ENCODE measurements around the gene SKOR2.
"Not testable (repeated sequence)": the region's sequence is repeated elsewhere in the genome, so short reads cannot be mapped to it uniquely, and the experiment has no call there.

SKOR2 gene

GRCh38 chr18:47187721-47188120 is 63.7 kb downstream of the SKOR2 start:
- no peak for DNase-seq

- no peak for DNase-seq
Observed at GRCh38 chr18:47184419-47185050, 66.9 kb downstream of the SKOR2 start.

GRCh38 chr18:47182156-47182555 is 69.3 kb downstream of the SKOR2 start:
- not testable (repeated sequence) for DNase-seq

GRCh38 chr18:47180765-47181164 is 70.7 kb downstream of the SKOR2 start:
- DNase-seq = no peak

- no peak for DNase-seq
Observed at GRCh38 chr18:47179520-47179919, 71.9 kb downstream of the SKOR2 start.

GRCh38 chr18:47175898-47176575 is 75.4 kb downstream of the SKOR2 start, which contains the start of gene IER3IP1:
TSS of gene IER3IP1 (minus strand) at chr18:47176364. CDS start at chr18:47176277, 87 bp downstream.
- peak; percentile 96 for DNase-seq

- peak; percentile 16 for DNase-seq
Observed at GRCh38 chr18:47175283-47175897, 76.1 kb downstream of the SKOR2 start.

- no peak for DNase-seq
Observed at GRCh38 chr18:47174545-47175116, 76.8 kb downstream of the SKOR2 start.

- DNase-seq = no peak
Observed at GRCh38 chr18:47172476-47172875, 79.0 kb downstream of the SKOR2 start.

GRCh38 chr18:47168913-47169312 is 82.5 kb downstream of the SKOR2 start:
- no peak for DNase-seq

GRCh38 chr18:47168509-47168908 is 83.0 kb downstream of the SKOR2 start:
- no peak for DNase-seq

GRCh38 chr18:47166294-47166693 is 85.2 kb downstream of the SKOR2 start:
- DNase-seq = no peak

- DNase-seq = no peak
Observed at GRCh38 chr18:47163241-47163640, 88.2 kb downstream of the SKOR2 start.

- no peak for DNase-seq
Observed at GRCh38 chr18:47160256-47160655, 91.2 kb downstream of the SKOR2 start.

- DNase-seq = not testable (repeated sequence)
Observed at GRCh38 chr18:47158404-47158803, 93.1 kb downstream of the SKOR2 start.

Measured in eye (tissue), 1 donor.